Activated CD4-positive, alpha-beta T cell treated with anti-CD3 and anti-CD28 coated beads, Interleukin-2, amount 10 ng/mL, durations not matched to agents 7 days and 5 days (primary cell): ENCODE measurements around the gene FAM227A. TPM values are rescaled to one million over a fixed set of nuclear protein-coding genes. Genes with fewer than 3 reads are reported as not detected.

Experiments used
- CTCF ChIA-PET: fragments of 350-600 bp; sonication (Branson Sonifier 250); formaldehyde crosslinking; loops from one replicate; lab custom pipeline; 2021; ENCODE audit warnings: antibody characterized with exemption; lab: Charles Lee
- POLR2A ChIA-PET: fragments of 350-600 bp; sonication (Branson Sonifier 250); formaldehyde crosslinking; loops from one replicate; lab custom pipeline; 2021; ENCODE audit warnings: antibody characterized with exemption; lab: Charles Lee
- DNase-seq: peaks from one replicate; pipeline ENCODE4 v3.0.0-alpha.2; 2020
- H3K27ac Mint-ChIP-seq: one replicate; pipeline ENCODE4 v1.8.0; 2021; ENCODE audit warnings: mild to moderate bottlenecking, moderate library complexity, mixed read lengths
- H3K27me3 Mint-ChIP-seq: one replicate; pipeline ENCODE4 v1.8.0; 2021; ENCODE audit warnings: mixed read lengths
- H3K36me3 Mint-ChIP-seq: one replicate; pipeline ENCODE4 v1.8.0; 2021; ENCODE audit warnings: low read depth, mixed read lengths
- H3K4me1 Mint-ChIP-seq: one replicate; pipeline ENCODE4 v1.8.0; 2021; ENCODE audit warnings: mixed read lengths
- H3K4me3 Mint-ChIP-seq: one replicate; pipeline ENCODE4 v1.8.0; 2021; ENCODE audit warnings: mild to moderate bottlenecking, moderate library complexity, mixed read lengths
- H3K9me3 Mint-ChIP-seq: one replicate; pipeline ENCODE4 v1.8.0; 2021; ENCODE audit warnings: mixed read lengths
- total RNA-seq, 2 experiments: library from RNA; stranded (reverse); gene quantifications; one replicate each; pipeline ENCODE4 v1.2.3, GENCODE V29; 2021

The FAM227A gene
- total RNA-seq, 2 experiments from 2014 or later, result 0.02 TPM; not detected in 1

GRCh38 chr22:38554281-38554680, 101.9 kb downstream of the FAM227A start:
- Mint-ChIP-seq H3K27ac (no peak overlapping the region), H3K9me3 (no peaks in the 10 kb centered on the region), H3K36me3 (peaks cover 6% of the 10 kb centered on the region), H3K27me3 (no peaks in the 10 kb centered on the region), H3K4me1 (no peaks in the 10 kb centered on the region), H3K4me3 (no peak overlapping the region)
- no peak for DNase-seq
- POLR2A ChIA-PET, result no interaction called here
- CTCF ChIA-PET, result interaction anchor here (0.6 to 1.3 kb wide), 3 partner anchors 10 to 502 kb away, joined by 3 to 4 read pairs (median 3); no protein-coding TSS in a partner anchor

GRCh38 chr22:38549101-38549894, 106.9 kb downstream of the FAM227A start:
- Mint-ChIP-seq H3K4me3 (no peak overlapping the region), H3K4me1 (no peaks in the 10 kb centered on the region), H3K9me3 (peaks cover 4% of the 10 kb centered on the region), H3K27ac (no peak overlapping the region), H3K27me3 (no peaks in the 10 kb centered on the region), H3K36me3 (peaks cover 11% of the 10 kb centered on the region)
- DNase-seq, result no peak
- ChIA-PET CTCF (no interaction called here), POLR2A (no interaction called here)

GRCh38 chr22:38540701-38541100, 115.5 kb downstream of the FAM227A start:
- POLR2A ChIA-PET, result no interaction called here
- H3K27me3 Mint-ChIP-seq, result no peaks in the 10 kb centered on the region
- no peak for DNase-seq
- H3K36me3 Mint-ChIP-seq, result peaks cover 23% of the 10 kb centered on the region
- CTCF ChIA-PET, result interaction anchor here (1.3 kb wide), 1 partner anchor 12 kb away, joined by 3 read pairs; no protein-coding TSS in a partner anchor
- H3K9me3 Mint-ChIP-seq, result peaks cover 13% of the 10 kb centered on the region
- no peak overlapping the region for H3K27ac Mint-ChIP-seq
- H3K4me3 Mint-ChIP-seq, result no peak overlapping the region
- no peaks in the 10 kb centered on the region for H3K4me1 Mint-ChIP-seq

GRCh38 chr22:38531251-38531938, 124.8 kb downstream of the FAM227A start:
- no peaks in the 10 kb centered on the region for H3K27me3 Mint-ChIP-seq
- H3K36me3 Mint-ChIP-seq, result peaks cover 10% of the 10 kb centered on the region
- DNase-seq, result no peak
- ChIA-PET CTCF (no interaction called here), POLR2A (interaction anchor here (0.6 to 0.7 kb wide), 2 partner anchors 11 to 18 kb away, joined by 3 to 6 read pairs; no protein-coding TSS in a partner anchor)
- H3K4me3 Mint-ChIP-seq, result peak overlapping the region; percentile 28
- H3K9me3 Mint-ChIP-seq, result no peaks in the 10 kb centered on the region
- H3K27ac Mint-ChIP-seq, result peak overlapping the region; percentile 87
- peaks cover 18% of the 10 kb centered on the region for H3K4me1 Mint-ChIP-seq

Other genes with a start within 250 kb of the FAM227A start
- not detected for gene KCNJ4, start 201.2 kb downstream of the FAM227A start, total RNA-seq
- under 1 TPM; 0.17 to 0.23 TPM for gene KDELR3, start 188.3 kb downstream of the FAM227A start, total RNA-seq
- gene DDX17, start 150.1 kb downstream of the FAM227A start, total RNA-seq, result 100 to 1,000 TPM; 468 to 521 TPM
- gene DMC1, start 86.2 kb downstream of the FAM227A start, total RNA-seq, result 10 to 100 TPM; 12.3 to 12.5 TPM
- gene CBY1, start 246 bp upstream of the FAM227A start, total RNA-seq, result 10 to 100 TPM; 10.2 to 11.0 TPM
- 10 to 100 TPM; 83.0 to 88.9 TPM for gene TOMM22, start 25.6 kb upstream of the FAM227A start, total RNA-seq
- gene JOSD1, start 44.6 kb upstream of the FAM227A start, total RNA-seq, result 10 to 100 TPM; 56.4 to 61.8 TPM
- gene GTPBP1, start 49.6 kb upstream of the FAM227A start, total RNA-seq, result 10 to 100 TPM; 68.5 to 77.1 TPM
- 100 to 1,000 TPM; 582 to 702 TPM for gene SUN2, start 99.6 kb upstream of the FAM227A start, total RNA-seq
- gene DNAL4, start 137.8 kb upstream of the FAM227A start, total RNA-seq, result 10 to 100 TPM in 1 of 2 experiments, 1 to 10 TPM in 1; 7.9 to 10.2 TPM
- 1 to 10 TPM; 1.1 to 1.2 TPM for gene NPTXR, start 187.6 kb upstream of the FAM227A start, total RNA-seq
- gene CBX6, start 215.8 kb upstream of the FAM227A start, total RNA-seq, result 10 to 100 TPM; 56.0 to 60.5 TPM